NCI-H146 treated with DMSO at 0.1 percent for 48 hours (cell line): ENCODE measurements around the gene KRT6A.
"Not testable (repeated sequence)": the region's sequence is repeated elsewhere in the genome, so short reads cannot be mapped to it uniquely, and the experiment has no call there.

ENCODE experiments used
- DNase-seq: peaks from one replicate; lab custom pipeline; 2025; ENCODE audit not compliant: unreplicated experiment; lab: John Stamatoyannopoulos, UW

Gene KRT6A

DNA sequence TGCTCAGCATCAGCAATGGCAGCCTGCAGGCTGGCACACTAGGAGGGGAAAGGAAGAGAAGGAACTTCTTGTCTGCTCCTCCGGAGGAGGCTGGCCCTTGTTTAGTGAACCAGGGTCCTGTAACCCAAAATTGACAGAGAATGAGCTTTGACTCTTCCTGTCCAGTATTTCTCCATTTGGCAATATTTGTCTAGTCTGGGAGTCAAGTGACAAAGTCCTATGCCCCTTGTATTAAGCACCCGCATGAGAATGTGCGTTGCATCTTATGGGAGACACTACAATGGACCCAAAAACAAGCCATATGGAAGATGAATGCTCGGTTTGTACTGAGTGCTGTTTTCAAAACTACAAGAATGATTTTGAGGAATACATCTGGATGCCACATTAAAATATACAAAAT, 23.2 kb downstream of the KRT6A start:
- DNase-seq = no peak

DNA sequence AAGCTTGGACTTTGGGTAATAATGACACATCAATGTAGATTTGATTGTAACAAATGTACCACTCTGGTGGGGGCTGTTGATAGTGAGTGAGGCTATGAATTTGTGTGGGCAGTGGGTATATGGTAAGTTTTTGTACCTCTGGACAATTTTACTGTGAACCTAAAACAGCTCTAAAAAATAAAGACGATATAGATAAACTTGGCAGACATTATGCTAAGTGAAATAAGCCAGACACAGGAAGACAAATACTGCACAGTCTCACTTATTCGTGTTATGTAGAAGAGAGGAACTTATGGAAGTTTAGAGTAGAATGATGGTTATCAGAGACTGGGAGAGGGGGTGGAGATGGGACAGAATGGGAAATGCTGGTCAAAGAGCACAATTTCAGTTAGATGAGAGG, 28.2 kb downstream of the KRT6A start:
- DNase-seq = no peak

DNA sequence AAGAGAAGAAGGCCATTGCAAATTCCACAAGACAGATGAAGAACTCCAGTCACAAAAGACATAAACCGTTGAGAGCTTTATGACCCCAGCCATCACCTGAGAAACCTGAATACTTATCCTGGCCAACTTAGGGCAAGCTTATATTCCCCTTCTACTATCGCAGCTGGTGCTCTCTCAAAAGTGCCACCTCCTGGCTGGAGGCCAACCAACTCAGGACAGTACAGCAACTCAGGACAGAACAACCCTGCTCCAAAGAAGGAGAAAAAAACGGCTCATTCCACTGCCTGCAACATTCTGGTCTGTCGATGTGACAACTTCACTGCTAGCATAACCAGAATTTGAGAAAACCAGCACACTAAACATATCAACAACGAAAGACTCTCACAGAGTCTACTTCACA, 31.4 kb downstream of the KRT6A start:
- no peak for DNase-seq

DNA sequence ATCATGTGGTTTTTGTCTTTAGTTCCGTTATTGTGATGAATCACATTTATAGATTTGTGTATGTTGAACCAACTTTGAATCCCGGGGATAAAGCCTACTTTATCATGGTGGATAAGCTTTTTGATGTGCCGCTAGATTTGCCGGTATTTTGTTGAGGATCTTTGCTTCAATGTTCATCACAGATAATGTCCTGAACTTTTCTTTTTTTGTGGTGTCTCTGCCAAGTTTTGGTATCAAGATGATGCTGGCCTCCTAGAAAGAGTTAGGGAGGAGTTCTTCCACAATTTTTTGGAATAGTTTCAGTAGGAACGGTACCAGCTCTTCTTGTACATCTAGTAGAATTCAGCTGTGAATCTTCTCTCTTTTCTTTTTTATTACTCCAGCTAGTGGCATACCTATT, 34.2 kb downstream of the KRT6A start:
- no peak for DNase-seq

DNA sequence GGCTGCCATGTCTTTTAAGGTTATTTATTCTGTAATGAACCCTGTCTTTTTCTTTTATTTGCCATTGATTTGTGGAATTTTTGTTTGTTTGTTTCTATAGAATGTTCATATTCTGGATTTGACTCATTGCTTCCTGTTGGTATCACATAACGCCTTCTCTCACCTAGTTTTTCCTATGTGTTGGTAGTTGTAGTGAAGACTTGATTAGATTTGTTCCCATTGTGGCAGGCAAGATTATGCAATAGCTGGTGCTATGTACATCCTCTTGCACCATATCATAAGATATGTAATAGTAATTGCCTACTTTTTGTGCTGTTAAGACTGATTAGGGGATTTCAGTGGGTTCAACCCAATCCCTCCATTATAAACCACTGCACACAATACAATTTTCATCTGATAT, 37.2 kb downstream of the KRT6A start:
- DNase-seq = no peak

DNA sequence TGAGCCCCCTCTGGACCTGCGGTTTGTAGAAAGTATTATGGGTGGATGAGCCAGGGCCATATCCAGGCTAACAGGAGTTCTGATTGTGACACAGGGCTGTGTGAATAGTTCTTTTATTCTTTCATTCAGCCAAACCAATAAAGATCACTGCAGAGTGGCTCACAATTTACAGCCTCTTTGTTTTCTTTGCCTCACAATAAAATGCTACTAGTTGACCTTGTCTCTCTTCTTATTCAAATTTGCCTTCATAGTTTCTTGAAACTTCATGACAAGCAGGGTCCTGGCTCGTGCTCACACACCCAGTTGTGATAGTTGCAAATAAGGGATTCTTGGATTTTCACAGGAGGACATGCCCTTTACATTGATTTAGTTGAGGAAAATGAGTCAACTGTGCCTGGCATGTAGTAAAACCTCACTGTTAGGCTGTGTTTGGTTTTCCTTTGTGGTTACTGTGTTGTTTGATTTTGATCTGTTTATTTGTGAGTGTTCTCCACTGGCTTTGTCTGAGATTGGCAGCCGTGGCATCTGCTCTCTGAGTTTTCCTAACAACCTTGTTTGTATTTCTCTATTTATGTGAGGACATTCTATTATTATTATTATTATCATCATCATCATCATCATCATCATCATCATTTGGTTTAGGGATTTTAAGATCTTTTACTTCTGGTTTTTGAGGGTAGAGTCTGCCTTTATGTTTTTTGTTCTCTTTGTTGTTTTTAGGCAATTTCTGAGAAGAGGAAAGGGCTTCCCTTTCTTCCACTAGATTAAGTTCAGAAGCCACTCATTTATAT, 38.5 kb downstream of the KRT6A start:
- DNase-seq = no peak

DNA sequence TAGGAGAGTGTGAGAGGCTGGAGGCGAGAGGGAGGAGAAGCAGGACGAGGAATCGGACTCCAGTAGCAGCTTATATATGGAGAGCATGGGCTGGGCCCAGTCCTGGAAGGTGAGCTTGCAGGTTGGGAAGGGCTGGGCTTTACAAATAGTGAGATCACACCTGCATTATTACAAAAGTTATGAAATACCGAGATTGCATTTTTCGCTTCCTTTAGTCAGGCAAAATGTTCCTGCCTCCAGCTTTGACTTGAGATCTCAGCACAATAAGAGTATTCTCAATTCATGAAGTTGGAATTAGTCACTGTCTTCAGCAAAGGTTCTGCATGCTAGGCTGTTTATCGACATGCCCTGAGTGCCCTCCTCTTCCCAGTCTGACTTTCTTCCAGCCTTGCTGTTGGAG, 41.0 kb downstream of the KRT6A start, which contains the start of gene KRT6B:
TSS of gene KRT6B (minus strand) at position 46 of the 400 bp plus-strand sequence. CDS start 68 bp downstream, outside the sequence.
- no peak for DNase-seq

DNA sequence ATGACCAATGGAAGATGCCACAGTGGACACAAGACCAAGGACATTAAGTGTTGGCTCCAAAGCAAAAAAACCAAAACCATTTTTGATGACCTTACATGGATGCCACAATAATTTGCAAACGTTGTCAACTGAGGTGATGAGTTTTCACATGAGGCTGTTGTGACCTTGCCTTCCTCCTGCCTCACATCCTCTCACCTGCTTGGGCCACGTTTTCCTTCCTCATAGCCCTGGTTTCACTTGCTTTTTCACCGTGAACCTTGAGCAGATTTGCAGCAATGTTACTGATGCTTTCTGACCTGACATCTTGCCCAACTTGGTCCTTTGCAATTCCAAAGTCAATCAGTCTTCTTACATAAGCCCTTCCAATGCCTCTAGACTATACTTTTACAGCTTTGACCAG, 44.8 kb downstream of the KRT6A start:
- DNase-seq = no peak

DNA sequence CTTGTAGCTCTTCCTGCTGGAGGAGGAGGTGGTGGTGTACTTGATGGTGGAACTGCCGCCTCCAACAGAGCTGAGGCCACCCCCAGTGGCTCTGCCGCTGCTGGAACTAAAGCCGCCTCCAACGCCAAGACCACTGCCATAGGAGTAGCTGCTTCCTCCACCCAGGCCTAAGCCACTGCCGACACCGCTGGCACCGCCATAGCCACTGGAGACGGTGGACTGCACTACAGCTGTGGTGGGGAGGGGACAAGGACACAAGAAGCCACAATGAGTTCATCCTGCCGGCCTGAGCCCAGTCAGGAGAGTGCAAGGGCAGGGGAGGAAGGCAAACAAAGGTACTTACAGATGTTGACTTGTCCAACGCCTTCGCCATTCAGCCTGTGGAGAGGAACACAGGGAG, 45.9 kb downstream of the KRT6A start:
- not testable (repeated sequence) for DNase-seq

DNA sequence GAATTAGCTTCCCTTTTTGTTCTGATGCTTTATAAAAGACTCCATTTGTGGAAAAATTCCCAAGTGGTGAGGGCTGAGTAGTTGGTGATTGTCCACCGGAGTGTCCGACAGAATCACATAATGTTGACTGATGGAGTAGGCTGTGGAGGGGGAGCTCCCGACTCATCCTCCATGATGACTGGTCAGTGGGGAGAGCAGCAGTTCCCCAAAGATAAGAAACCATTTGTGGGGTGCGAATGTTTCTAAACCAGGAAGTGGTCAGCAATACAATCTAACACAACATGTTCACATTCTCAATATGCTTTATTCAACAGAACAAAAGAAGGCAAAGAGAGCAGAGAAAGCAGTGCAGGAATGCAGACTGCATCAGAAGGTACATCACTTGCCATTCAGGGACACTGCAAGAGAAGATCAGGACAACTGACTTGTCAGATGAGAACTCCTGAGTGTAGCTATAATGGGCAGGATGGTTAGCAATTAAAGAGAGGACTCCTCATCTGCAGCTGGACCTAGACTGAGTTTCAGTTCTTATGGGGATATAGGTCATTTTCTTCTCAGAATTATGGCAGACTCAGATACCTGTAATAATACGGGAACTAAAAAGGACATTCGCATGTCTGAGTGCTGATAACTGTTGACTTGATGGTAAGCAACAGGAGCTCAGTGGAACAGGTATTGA, 46.6 kb downstream of the KRT6A start:
- no peak for DNase-seq

DNA sequence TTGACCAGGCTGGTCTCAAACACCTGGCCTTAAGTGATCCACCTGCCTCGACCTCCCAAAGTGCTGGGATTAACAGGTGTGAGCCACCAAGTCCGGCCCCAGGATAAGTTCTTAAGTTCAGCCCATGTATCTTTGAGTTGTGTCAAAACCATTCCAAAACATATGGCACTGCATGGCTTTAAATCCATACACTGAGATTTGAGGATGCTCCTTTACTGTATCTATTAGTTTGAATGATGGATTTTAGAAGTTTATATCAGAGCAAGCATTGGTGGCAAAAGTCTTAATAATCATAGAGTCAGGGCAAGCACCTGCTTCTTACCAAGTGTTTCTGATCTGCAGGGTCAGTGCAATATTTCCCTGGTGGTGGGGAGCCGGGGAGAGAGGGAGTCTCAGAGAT, 47.2 kb downstream of the KRT6A start:
- DNase-seq = no peak

DNA sequence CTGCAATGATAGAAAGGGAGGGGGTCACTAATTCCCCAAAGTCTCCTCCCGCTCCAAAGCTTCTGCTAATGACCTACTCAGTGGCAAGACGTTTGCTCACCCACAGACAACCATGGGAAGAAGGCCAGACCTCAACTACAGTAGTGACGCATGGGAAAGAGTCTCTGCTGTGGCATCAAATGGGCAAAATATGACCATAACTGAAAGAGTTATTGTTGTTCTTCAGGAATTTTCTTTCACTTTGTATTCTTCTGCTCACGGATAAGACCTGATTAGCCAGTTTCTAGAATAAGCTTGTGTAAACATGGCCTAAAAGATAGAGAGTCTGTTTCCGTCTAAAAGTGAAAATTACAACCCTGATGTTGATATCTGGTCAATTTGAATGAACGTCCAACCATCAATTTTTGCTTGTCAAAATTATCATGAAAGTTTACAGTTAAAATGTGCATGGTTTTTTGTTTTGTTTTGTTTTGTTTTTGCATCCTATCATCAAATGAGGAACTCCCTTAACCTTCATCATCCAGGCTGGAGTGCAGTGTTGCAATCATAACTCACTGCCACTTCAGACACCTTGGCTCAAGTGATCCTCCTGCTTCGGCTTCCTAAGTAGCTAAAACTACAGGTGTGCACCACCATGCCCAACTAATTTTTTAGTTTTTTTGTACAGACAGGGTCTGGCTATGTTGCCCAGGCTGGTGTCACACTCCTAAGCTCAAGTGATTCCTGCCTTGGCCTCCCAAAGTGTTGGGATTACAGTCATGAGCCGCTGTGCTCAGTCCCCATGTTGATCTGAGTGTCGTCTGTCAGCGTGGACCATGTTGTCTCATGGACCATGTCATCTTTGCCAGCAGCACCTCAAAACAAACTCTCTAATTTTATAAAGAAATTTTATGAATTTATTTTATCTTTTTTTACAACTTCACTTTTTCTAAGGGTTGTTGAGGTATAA, 48.1 kb downstream of the KRT6A start:
- DNase-seq = no peak

DNA sequence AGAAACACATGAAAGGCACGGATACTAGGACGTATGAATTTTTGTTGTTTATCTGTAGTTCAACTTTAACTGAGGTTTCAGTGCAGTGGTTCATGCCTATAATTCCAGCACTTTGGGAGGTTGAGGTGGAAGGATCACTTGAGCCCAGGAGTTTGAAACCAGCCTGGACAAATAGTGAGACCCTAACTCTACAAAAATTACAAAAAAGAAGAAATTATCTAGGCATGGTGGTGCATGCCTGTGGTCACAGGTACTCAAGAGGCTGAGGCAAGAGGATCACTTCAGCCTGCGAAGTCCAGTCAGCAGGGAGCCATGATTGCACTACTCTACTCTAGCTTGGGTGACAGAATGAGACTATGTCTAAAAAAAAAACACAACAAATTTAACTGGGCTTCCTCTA, 49.1 kb downstream of the KRT6A start:
- no peak for DNase-seq

DNA sequence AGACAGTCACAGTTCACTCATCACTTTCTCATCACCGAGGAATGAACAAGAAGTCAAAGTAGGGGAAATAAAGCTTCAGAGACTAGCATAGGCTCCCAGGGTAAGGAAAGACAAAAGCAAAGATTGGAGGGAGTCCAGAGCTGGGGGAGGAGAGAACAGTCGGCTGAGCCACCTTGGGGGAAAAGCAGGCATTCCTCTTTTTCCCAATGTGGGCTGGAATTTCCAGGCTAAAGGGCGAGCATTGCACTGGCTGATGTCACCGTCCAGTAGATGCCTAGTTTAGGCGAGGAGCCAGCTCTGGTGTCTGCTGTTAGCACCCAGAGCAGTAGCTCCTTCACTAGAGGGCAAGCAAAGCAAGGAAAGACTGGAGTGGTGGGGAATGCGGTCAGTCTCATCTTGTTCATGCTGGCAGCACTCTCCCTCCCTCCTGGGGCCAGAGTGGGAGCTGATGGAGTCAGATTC, 50.4 kb downstream of the KRT6A start:
- DNase-seq = no peak

DNA sequence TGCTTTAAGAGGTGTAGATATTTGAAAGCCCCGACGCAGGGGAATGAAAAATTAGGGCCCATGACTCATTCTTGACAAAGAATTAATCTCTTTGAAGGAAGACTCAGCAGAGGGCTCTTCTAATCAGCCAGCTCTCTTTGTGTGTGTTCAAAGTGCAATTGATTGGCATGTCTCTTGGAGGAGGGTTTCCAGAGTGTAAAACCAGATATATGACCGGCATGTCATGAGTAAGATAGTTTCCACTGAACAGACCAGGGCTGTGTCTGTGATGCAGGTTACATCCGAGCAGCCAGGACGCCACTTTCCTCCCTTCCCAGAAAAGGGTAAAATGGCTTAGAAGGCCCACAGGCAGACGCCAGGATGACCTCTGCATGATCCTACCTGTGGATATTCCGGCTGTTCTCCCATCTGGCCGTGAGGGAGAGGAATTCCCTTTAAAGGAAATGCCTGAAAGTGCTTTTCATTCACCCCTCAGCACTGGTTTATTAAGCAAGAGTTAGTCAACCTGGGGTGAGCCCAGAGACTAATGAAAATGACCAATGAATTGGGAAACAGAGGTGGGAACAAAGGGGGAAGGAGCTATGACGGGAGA, 51.6 kb downstream of the KRT6A start:
- DNase-seq = no peak

DNA sequence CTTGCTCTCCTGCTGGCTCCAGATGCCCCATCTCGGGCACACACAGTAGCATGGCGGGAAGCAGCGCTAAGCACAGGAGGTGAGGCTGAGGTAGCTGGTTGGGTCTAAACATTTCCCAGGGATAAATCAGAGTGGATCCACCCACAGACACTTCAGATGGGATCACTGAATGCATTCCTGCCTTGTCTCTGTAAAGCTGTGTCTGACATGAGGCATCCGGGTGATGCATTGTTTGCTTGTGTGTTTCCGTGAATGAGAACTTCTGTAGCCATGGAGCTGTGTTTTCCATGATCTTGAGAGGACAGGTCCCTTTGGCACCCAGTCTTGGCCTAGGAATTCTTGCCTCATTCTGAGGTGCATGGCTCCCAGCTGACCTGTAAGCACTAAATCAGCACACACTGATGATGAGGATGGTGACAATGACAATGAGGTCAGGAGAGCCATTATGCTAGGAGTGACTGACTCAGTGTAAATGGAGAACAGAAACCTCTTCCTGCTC, 52.2 kb downstream of the KRT6A start:
- DNase-seq = no peak

DNA sequence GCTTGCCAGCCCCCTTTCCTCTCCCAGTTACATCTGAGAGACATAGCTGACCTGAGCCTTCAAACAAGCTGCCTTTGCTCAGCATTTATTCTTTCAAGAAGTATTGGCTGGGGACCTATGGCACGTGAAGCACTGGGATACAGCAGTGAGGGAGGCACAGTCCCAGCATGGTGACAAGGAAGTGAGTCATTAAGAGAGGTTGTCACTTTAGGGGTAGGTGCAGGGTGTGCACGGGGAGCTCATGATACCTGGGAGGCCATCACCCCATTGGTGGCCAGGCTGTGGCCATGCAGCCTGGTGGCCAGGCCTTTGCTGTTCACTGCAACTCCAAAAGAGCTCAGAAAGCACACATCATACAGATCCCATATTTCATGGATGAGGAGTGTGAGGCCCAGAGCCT, 53.2 kb downstream of the KRT6A start:
- no peak for DNase-seq

DNA sequence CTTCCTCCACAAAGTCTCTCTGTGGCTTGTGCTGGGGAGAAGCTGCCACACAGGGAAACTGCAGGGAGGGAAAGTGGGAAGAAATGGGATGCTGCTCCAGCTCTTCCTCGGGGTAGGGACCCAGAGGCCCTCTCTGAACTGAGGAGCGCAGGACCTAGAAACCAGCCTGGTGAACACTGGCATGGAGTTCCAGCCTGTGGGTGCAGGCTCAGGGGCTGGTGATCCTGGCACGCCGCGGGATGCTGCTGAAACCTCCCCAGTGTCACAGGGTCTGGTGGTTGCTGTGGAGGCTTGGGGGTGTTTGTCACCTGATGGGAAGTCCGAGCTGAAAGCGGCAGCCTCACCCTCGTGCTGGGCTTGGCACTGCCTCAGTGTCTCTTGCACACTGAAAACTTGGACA, 53.6 kb downstream of the KRT6A start:
- DNase-seq = no peak

DNA sequence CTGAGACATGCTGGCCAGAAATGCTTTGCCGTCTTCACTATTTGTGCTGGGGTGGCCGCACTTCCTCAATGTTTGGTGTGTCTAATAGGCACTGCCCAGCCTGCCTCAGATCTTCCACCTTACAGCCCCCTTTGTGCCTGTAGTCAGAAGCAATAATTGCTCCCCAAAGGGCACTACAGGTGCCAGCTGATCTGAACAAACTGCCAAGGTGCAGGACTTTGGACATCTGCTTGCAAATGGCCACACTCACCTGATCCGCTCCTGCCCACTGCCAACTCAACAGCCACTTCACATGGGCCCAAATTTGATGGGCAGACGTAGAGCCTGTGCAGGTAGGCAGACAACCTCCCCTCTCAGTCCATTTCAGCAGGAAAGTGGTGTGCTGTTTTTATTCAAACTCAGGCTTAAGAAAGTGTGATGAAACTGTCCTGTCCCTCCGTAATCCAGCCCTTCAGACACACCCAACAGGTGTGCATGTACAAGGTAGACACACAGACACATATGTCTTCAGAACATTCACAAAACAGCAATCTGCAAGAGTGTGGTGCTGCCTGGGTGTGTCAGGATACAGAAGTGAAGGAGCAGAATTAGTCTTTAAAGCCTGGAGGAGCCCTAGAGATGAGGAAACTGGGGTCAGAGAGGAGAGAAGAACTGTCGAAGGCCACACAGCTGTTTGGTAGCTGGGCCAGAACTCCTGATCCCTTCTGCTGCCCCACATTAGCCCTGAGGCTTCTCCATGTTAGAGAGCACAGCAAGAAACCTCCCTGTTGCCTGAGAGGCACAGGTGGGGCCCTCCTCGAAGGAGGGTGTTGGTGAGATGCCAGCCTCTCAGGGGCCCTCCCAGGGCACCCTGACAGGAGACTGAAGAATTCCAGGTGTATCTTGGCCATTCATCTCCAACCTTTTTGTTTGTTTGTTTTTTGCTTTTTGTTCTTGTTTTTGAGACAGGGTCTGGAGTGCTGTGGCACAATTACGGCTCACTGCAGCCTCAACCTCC, 54.5 kb downstream of the KRT6A start:
- no peak for DNase-seq

DNA sequence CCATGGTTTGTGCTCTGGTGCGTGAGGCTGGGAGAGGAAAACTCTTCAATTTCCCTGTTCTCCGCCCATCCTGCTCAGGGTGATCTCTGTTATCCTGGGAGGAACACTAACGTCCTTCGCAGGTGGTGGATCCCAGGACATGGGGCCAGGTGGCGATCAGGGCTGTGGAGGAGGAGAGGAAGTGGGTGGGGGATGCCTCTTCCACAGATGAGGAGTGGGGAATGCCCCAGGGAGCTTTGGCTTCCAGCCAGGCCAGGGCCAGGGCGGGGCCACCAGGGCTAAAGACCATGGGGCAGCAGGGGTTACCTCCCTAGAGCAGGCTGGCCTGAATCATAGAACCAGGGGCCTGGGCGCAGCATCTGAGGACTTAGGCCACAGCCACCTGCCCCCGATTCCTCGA, 55.5 kb downstream of the KRT6A start:
- DNase-seq = no peak
